ENCODE results near the gene SEMA3C. TPM values are rescaled to one million over a fixed set of nuclear protein-coding genes. Genes with fewer than 3 reads are reported as not detected.

The SEMA3C gene
- total RNA-seq, 1 donor from 2014 or later = 71.7 TPM

GRCh38 chr7:80869821-80870751 lies 48.8 kb downstream of the SEMA3C start:
- intact Hi-C loops (cut with micrococcal nuclease) = no loop called here
- ATAC-seq (peak; percentile 30), DNase-seq (no peak)

GRCh38 chr7:80869106-80869784 lies 49.6 kb downstream of the SEMA3C start:
- ATAC-seq = no peak
- intact Hi-C loops (cut with micrococcal nuclease) = no loop called here
- DNase-seq = no peak

- no peak for ATAC-seq
- DNase-seq = no peak
- intact Hi-C loops (cut with micrococcal nuclease) = no loop called here
These were observed 50.3 kb downstream of the SEMA3C start for GRCh38 chr7:80868566-80868965.

- intact Hi-C loops (cut with micrococcal nuclease) = no loop called here
- DNase-seq (no peak), ATAC-seq (no peak)
These were observed 58.3 kb downstream of the SEMA3C start for GRCh38 chr7:80860554-80860953.

GRCh38 chr7:80859272-80859970 lies 59.4 kb downstream of the SEMA3C start:
- intact Hi-C loops (cut with micrococcal nuclease) = no loop called here
- ATAC-seq (peak; percentile 84), DNase-seq (no peak)

GRCh38 chr7:80858141-80858903 lies 60.5 kb downstream of the SEMA3C start:
- DNase-seq (no peak), ATAC-seq (peak; percentile 61)
- intact Hi-C loops (cut with micrococcal nuclease) = no loop called here

GRCh38 chr7:80856769-80857168 lies 62.1 kb downstream of the SEMA3C start:
- intact Hi-C loops (cut with micrococcal nuclease) = no loop called here
- no peak for ATAC-seq
- DNase-seq = no peak

- DNase-seq = no peak
- peak; percentile 59 for ATAC-seq
- intact Hi-C loops (cut with micrococcal nuclease) = no loop called here
These were observed 66.9 kb downstream of the SEMA3C start for GRCh38 chr7:80851896-80852476.

- no peak for DNase-seq
- intact Hi-C loops (cut with micrococcal nuclease) = no loop called here
- no peak for ATAC-seq
These were observed 70.0 kb downstream of the SEMA3C start for GRCh38 chr7:80848841-80849240.

GRCh38 chr7:80847895-80848294 lies 71.0 kb downstream of the SEMA3C start:
- no peak for DNase-seq
- intact Hi-C loops (cut with micrococcal nuclease) = no loop called here
- ATAC-seq = no peak

- intact Hi-C loops (cut with micrococcal nuclease) = no loop called here
- ATAC-seq = no peak
- DNase-seq = no peak
These were observed 71.8 kb downstream of the SEMA3C start for GRCh38 chr7:80847027-80847426.

- ATAC-seq (no peak), DNase-seq (no peak)
- intact Hi-C loops (cut with micrococcal nuclease) = no loop called here
These were observed 73.9 kb downstream of the SEMA3C start for GRCh38 chr7:80844916-80845315.

- no peak for ATAC-seq
- no peak for DNase-seq
- intact Hi-C loops (cut with micrococcal nuclease) = no loop called here
These were observed 75.7 kb downstream of the SEMA3C start for GRCh38 chr7:80843018-80843677.

GRCh38 chr7:80842022-80842790 lies 76.6 kb downstream of the SEMA3C start:
- ATAC-seq (no peak), DNase-seq (no peak)
- intact Hi-C loops (cut with micrococcal nuclease) = no loop called here

- intact Hi-C loops (cut with micrococcal nuclease) = no loop called here
- ATAC-seq (no peak), DNase-seq (no peak)
These were observed 77.4 kb downstream of the SEMA3C start for GRCh38 chr7:80841423-80841955.

GRCh38 chr7:80840681-80841080 lies 78.2 kb downstream of the SEMA3C start:
- intact Hi-C loops (cut with micrococcal nuclease) = no loop called here
- no peak for ATAC-seq
- DNase-seq = no peak

GRCh38 chr7:80839855-80840254 lies 79.0 kb downstream of the SEMA3C start:
- ATAC-seq (no peak), DNase-seq (no peak)
- intact Hi-C loops (cut with micrococcal nuclease) = no loop called here
